ENCODE data around the gene ZMYND10. TPM values are rescaled to one million over a fixed set of nuclear protein-coding genes. Genes with fewer than 3 reads are reported as not detected.

ZMYND10 gene
- total RNA-seq (1 to 10 TPM in 3 of 7 donors, under 1 TPM in 3, not detected in 1; 0.60 to 2.2 (median 1.1) TPM), polyA plus RNA-seq (1 to 10 TPM in 2 of 3 donors, under 1 TPM in 1; 0.56 to 2.1 (median 1.6) TPM)
- long read RNA-seq, donor 1 = 0 reads
- long read RNA-seq, donor 2 = 0 reads

- peaks cover 15 to 93% (median 67%) of the 10 kb centered on the region in 6 donors for H3K4me1 ChIP-seq
- peak within 1 kb of the TSS in 6 of 8 donors; percentile 11 to 61 (median 30) for H3K4me3 ChIP-seq
- peak; percentile 93 for DNase-seq
- peaks cover 0 to 23% (median 14%) of the 10 kb centered on the region in 6 donors for H3K36me3 ChIP-seq
- WGBS, 5 donors = 9 to 14% (median 11%) methylated on average over 34 to 45 of the region's 45 CpGs
- intact Hi-C loops (cut with DNase I; ENCODE audit: low total_unique reads) = loop anchor here (2.0 kb wide), 1 partner anchor 197 kb away; no protein-coding TSS in a partner anchor
- no peaks in the 10 kb centered on the region for H3K9me3 ChIP-seq
- TF ChIP-seq CTCF (IDR thresholded peaks at IDR 0.05 in 8 of 11, conservative IDR thresholded peaks at IDR 0.05 in 3 of 11) (no peak), POLR2AphosphoS5 (IDR thresholded peaks at IDR 0.05) (peak in 2 of 3 donors; percentile 48 to 72)
- peak within 1 kb of the TSS in 1 of 8 donors; percentile 59 for H3K27ac ChIP-seq
- H3K27me3 ChIP-seq (replicated peaks in 1 of 7) = no peaks in the 10 kb centered on the region
Measured at GRCh38 chr3:50345586-50346234, at the start of gene ZMYND10. Gene ZMYND10, minus strand, starts transcription at chr3:50345732. Its CDS starts 153 bp downstream, at chr3:50345579.

GRCh38 chr3:50393061-50393460 lies 47.5 kb upstream of the ZMYND10 start:
- intact Hi-C loops (cut with DNase I; ENCODE audit: low total_unique reads) = no loop called here
- TF ChIP-seq CTCF (IDR thresholded peaks at IDR 0.05 in 8 of 11, conservative IDR thresholded peaks at IDR 0.05 in 3 of 11) (no peak), POLR2AphosphoS5 (IDR thresholded peaks at IDR 0.05) (no peak), POLR2A (IDR thresholded peaks at IDR 0.05) (no peak)
- no peaks in the 10 kb centered on the region for H3K36me3 ChIP-seq
- H3K27ac ChIP-seq = no peak overlapping the region
- no peak overlapping the region for H3K4me3 ChIP-seq
- H3K27me3 ChIP-seq (replicated peaks in 1 of 7) = no peaks in the 10 kb centered on the region
- WGBS, 5 donors = 81 to 93% (median 90%) methylated on average over 4 to 5 of the region's 5 CpGs
- DNase-seq = no peak
- H3K4me1 ChIP-seq = peaks cover 0 to 28% (median 9%) of the 10 kb centered on the region in 6 donors
- H3K9me3 ChIP-seq = no peaks in the 10 kb centered on the region

- H3K36me3 ChIP-seq = no peaks in the 10 kb centered on the region
- no peak overlapping the region for H3K4me3 ChIP-seq
- no peaks in the 10 kb centered on the region for H3K9me3 ChIP-seq
- TF ChIP-seq POLR2A (IDR thresholded peaks at IDR 0.05) (no peak), CTCF (IDR thresholded peaks at IDR 0.05 in 8 of 11, conservative IDR thresholded peaks at IDR 0.05 in 3 of 11) (no peak), POLR2AphosphoS5 (IDR thresholded peaks at IDR 0.05) (no peak)
- intact Hi-C loops (cut with DNase I; ENCODE audit: low total_unique reads) = no loop called here
- H3K27ac ChIP-seq = no peak overlapping the region
- DNase-seq = no peak
- H3K27me3 ChIP-seq (replicated peaks in 1 of 7) = no peaks in the 10 kb centered on the region
- 70 to 88% (median 75%) methylated on average over 2 to 5 of the region's 5 CpGs for WGBS, 5 donors
- peaks cover 0 to 28% (median 9%) of the 10 kb centered on the region in 6 donors for H3K4me1 ChIP-seq
Measured at GRCh38 chr3:50392101-50392715, 46.7 kb upstream of the ZMYND10 start.
